Activated CD4-positive, alpha-beta memory T cell treated with anti-CD3 and anti-CD28 coated beads, Interleukin-2, amount 10 ng/mL, durations not matched to agents 7 days and 5 days (primary cell): ENCODE measurements around the gene EGR4. TPM values are rescaled to one million over a fixed set of nuclear protein-coding genes. Genes with fewer than 3 reads are reported as not detected.

Experiments
- CTCF ChIA-PET: fragments of 350-600 bp; sonication (Branson Sonifier 250); formaldehyde crosslinking; loops from one replicate; lab custom pipeline; 2021; ENCODE audit warnings: antibody characterized with exemption, inconsistent platforms; lab: Charles Lee
- POLR2A ChIA-PET: fragments of 350-600 bp; sonication (Branson Sonifier 250); formaldehyde crosslinking; loops from one replicate; lab custom pipeline; 2021; ENCODE audit warnings: antibody characterized with exemption; lab: Charles Lee
- DNase-seq: peaks from one replicate; pipeline ENCODE4 v3.0.0-alpha.2; 2020
- H3K27ac Mint-ChIP-seq: one replicate; pipeline ENCODE4 v1.8.0; 2021; ENCODE audit warnings: mild to moderate bottlenecking, mixed read lengths
- H3K27me3 Mint-ChIP-seq: one replicate; pipeline ENCODE4 v1.8.0; 2021; ENCODE audit warnings: mixed read lengths
- H3K36me3 Mint-ChIP-seq: one replicate; pipeline ENCODE4 v1.8.0; 2021; ENCODE audit warnings: low read depth, mixed read lengths
- H3K4me1 Mint-ChIP-seq: one replicate; pipeline ENCODE4 v1.8.0; 2021; ENCODE audit warnings: mixed read lengths
- H3K4me3 Mint-ChIP-seq: one replicate; pipeline ENCODE4 v1.8.0; 2021; ENCODE audit warnings: mild to moderate bottlenecking, mixed read lengths
- H3K9me3 Mint-ChIP-seq: one replicate; pipeline ENCODE4 v1.8.0; 2021; ENCODE audit warnings: mixed read lengths
- total RNA-seq, 2 experiments: library from RNA; stranded (reverse); gene quantifications; one replicate each; pipeline ENCODE4 v1.2.3, GENCODE V29; 2021

The EGR4 gene
- total RNA-seq, 2 experiments from 2014 or later: not detected

GRCh38 chr2:73258913-73259215, 34.5 kb downstream of the EGR4 start:
- CTCF ChIA-PET: no interaction called here
- POLR2A ChIA-PET: interaction anchor here (0.8 kb wide), 1 partner anchor 25 kb away, joined by 3 read pairs; the partner anchor contains the start of genes CCT7 and PRADC1
- Mint-ChIP-seq H3K4me3 (no peak overlapping the region), H3K4me1 (no peaks in the 10 kb centered on the region), H3K9me3 (no peaks in the 10 kb centered on the region), H3K27me3 (no peaks in the 10 kb centered on the region), H3K36me3 (peaks cover 9% of the 10 kb centered on the region), H3K27ac (no peak overlapping the region)
- no peak for DNase-seq

GRCh38 chr2:73258186-73258912, 35.0 kb downstream of the EGR4 start:
- POLR2A ChIA-PET: interaction anchor here (0.8 to 5.7 kb wide), 4 partner anchors 8 to 25 kb away, joined by 3 to 22 read pairs (median 4); partner anchors contain the start of genes CCT7 and PRADC1
- no peaks in the 10 kb centered on the region for H3K27me3 Mint-ChIP-seq
- CTCF ChIA-PET: no interaction called here
- no peaks in the 10 kb centered on the region for H3K9me3 Mint-ChIP-seq
- no peak for DNase-seq
- H3K4me1 Mint-ChIP-seq: no peaks in the 10 kb centered on the region
- no peak overlapping the region for H3K4me3 Mint-ChIP-seq
- H3K36me3 Mint-ChIP-seq: peaks cover 12% of the 10 kb centered on the region
- no peak overlapping the region for H3K27ac Mint-ChIP-seq

- H3K27me3 Mint-ChIP-seq: no peaks in the 10 kb centered on the region
- no peak for DNase-seq
- ChIA-PET POLR2A (interaction anchor here (0.6 to 5.7 kb wide), 4 partner anchors 8 to 24 kb away, joined by 3 to 22 read pairs (median 4); partner anchors contain the start of genes CCT7 and PRADC1), CTCF (no interaction called here)
- no peaks in the 10 kb centered on the region for H3K9me3 Mint-ChIP-seq
- H3K36me3 Mint-ChIP-seq: peaks cover 16% of the 10 kb centered on the region
- H3K27ac Mint-ChIP-seq: no peak overlapping the region
- H3K4me3 Mint-ChIP-seq: no peak overlapping the region
- no peaks in the 10 kb centered on the region for H3K4me1 Mint-ChIP-seq
These were observed 35.8 kb downstream of the EGR4 start for GRCh38 chr2:73257425-73258125.

- ChIA-PET CTCF (no interaction called here), POLR2A (interaction anchor here (0.6 to 5.7 kb wide), 4 partner anchors 9 to 24 kb away, joined by 3 to 22 read pairs (median 4); partner anchors contain the start of genes CCT7 and PRADC1)
- Mint-ChIP-seq H3K36me3 (peaks cover 22% of the 10 kb centered on the region), H3K4me3 (no peak overlapping the region), H3K4me1 (no peaks in the 10 kb centered on the region), H3K27me3 (no peaks in the 10 kb centered on the region), H3K9me3 (no peaks in the 10 kb centered on the region), H3K27ac (no peak overlapping the region)
- DNase-seq: no peak
These were observed 36.3 kb downstream of the EGR4 start for GRCh38 chr2:73257021-73257420.

GRCh38 chr2:73256618-73256922, 36.8 kb downstream of the EGR4 start:
- ChIA-PET POLR2A (interaction anchor here (0.6 to 5.7 kb wide), 3 partner anchors 14 to 23 kb away, joined by 3 to 22 read pairs (median 5); partner anchors contain the start of genes CCT7 and PRADC1), CTCF (no interaction called here)
- Mint-ChIP-seq H3K27me3 (no peaks in the 10 kb centered on the region), H3K9me3 (no peaks in the 10 kb centered on the region), H3K36me3 (peaks cover 24% of the 10 kb centered on the region), H3K27ac (no peak overlapping the region), H3K4me3 (no peak overlapping the region), H3K4me1 (no peaks in the 10 kb centered on the region)
- no peak for DNase-seq

GRCh38 chr2:73255907-73256617, 37.3 kb downstream of the EGR4 start:
- CTCF ChIA-PET: no interaction called here
- Mint-ChIP-seq H3K27ac (no peak overlapping the region), H3K27me3 (no peaks in the 10 kb centered on the region), H3K9me3 (no peaks in the 10 kb centered on the region), H3K4me1 (no peaks in the 10 kb centered on the region), H3K36me3 (peaks cover 25% of the 10 kb centered on the region), H3K4me3 (no peak overlapping the region)
- DNase-seq: no peak
- POLR2A ChIA-PET: interaction anchor here (5.7 kb wide), 1 partner anchor 23 kb away, joined by 22 read pairs; the partner anchor contains the start of genes CCT7 and PRADC1

GRCh38 chr2:73255007-73255644, 38.2 kb downstream of the EGR4 start:
- CTCF ChIA-PET: no interaction called here
- Mint-ChIP-seq H3K27ac (no peak overlapping the region), H3K4me1 (no peaks in the 10 kb centered on the region), H3K36me3 (peaks cover 34% of the 10 kb centered on the region), H3K27me3 (no peaks in the 10 kb centered on the region), H3K9me3 (no peaks in the 10 kb centered on the region), H3K4me3 (no peak overlapping the region)
- DNase-seq: no peak
- POLR2A ChIA-PET: interaction anchor here (5.7 kb wide), 1 partner anchor 22 kb away, joined by 22 read pairs; the partner anchor contains the start of genes CCT7 and PRADC1

GRCh38 chr2:73254343-73255006, 38.9 kb downstream of the EGR4 start:
- Mint-ChIP-seq H3K27me3 (no peaks in the 10 kb centered on the region), H3K9me3 (no peaks in the 10 kb centered on the region), H3K4me3 (no peak overlapping the region), H3K27ac (no peak overlapping the region), H3K4me1 (no peaks in the 10 kb centered on the region), H3K36me3 (peaks cover 41% of the 10 kb centered on the region)
- CTCF ChIA-PET: interaction anchor here (1.6 kb wide), 1 partner anchor 77 kb away, joined by 4 read pairs; no protein-coding TSS in a partner anchor
- POLR2A ChIA-PET: interaction anchor here (5.7 kb wide), 1 partner anchor 21 kb away, joined by 22 read pairs; the partner anchor contains the start of genes CCT7 and PRADC1
- no peak for DNase-seq

- H3K4me1 Mint-ChIP-seq: no peaks in the 10 kb centered on the region
- no peaks in the 10 kb centered on the region for H3K9me3 Mint-ChIP-seq
- peaks cover 47% of the 10 kb centered on the region for H3K36me3 Mint-ChIP-seq
- no peak overlapping the region for H3K27ac Mint-ChIP-seq
- DNase-seq: no peak
- CTCF ChIA-PET: interaction anchor here (1.6 kb wide), 1 partner anchor 77 kb away, joined by 4 read pairs; no protein-coding TSS in a partner anchor
- H3K27me3 Mint-ChIP-seq: no peaks in the 10 kb centered on the region
- POLR2A ChIA-PET: interaction anchor here (5.7 kb wide), 1 partner anchor 20 kb away, joined by 22 read pairs; the partner anchor contains the start of genes CCT7 and PRADC1
- no peak overlapping the region for H3K4me3 Mint-ChIP-seq
These were observed 39.4 kb downstream of the EGR4 start for GRCh38 chr2:73253901-73254300.

GRCh38 chr2:73253400-73253799, 39.9 kb downstream of the EGR4 start:
- ChIA-PET POLR2A (interaction anchor here (5.7 kb wide), 1 partner anchor 20 kb away, joined by 22 read pairs; the partner anchor contains the start of genes CCT7 and PRADC1), CTCF (interaction anchor here (1.6 kb wide), 1 partner anchor 76 kb away, joined by 4 read pairs; no protein-coding TSS in a partner anchor)
- peaks cover 51% of the 10 kb centered on the region for H3K36me3 Mint-ChIP-seq
- H3K27me3 Mint-ChIP-seq: no peaks in the 10 kb centered on the region
- no peak overlapping the region for H3K27ac Mint-ChIP-seq
- no peak overlapping the region for H3K4me3 Mint-ChIP-seq
- no peak for DNase-seq
- no peaks in the 10 kb centered on the region for H3K4me1 Mint-ChIP-seq
- H3K9me3 Mint-ChIP-seq: no peaks in the 10 kb centered on the region

- CTCF ChIA-PET: no interaction called here
- no peak overlapping the region for H3K27ac Mint-ChIP-seq
- H3K9me3 Mint-ChIP-seq: no peaks in the 10 kb centered on the region
These were observed 40.9 kb downstream of the EGR4 start for GRCh38 chr2:73252238-73253027.

More at GRCh38 chr2:73252238-73253027, 40.9 kb downstream of the EGR4 start:
- no peaks in the 10 kb centered on the region for H3K4me1 Mint-ChIP-seq
- POLR2A ChIA-PET: interaction anchor here (0.6 to 5.7 kb wide), 2 partner anchors 19 to 159 kb away, joined by 5 to 22 read pairs; partner anchors contain the start of genes CCT7 and PRADC1
- no peaks in the 10 kb centered on the region for H3K27me3 Mint-ChIP-seq
- peaks cover 57% of the 10 kb centered on the region for H3K36me3 Mint-ChIP-seq
- no peak overlapping the region for H3K4me3 Mint-ChIP-seq
- DNase-seq: no peak
